ENCODE data around the gene NXT1. TPM values are rescaled to one million over a fixed set of nuclear protein-coding genes. Genes with fewer than 3 reads are reported as not detected.
"Not testable (repeated sequence)": the region's sequence is repeated elsewhere in the genome, so short reads cannot be mapped to it uniquely, and the experiment has no call there.

NXT1 gene
- total and polyA plus RNA-seq, 2 experiments from 2014 or later, result 30.2 to 34.4 TPM

- not testable (repeated sequence) for ATAC-seq; H3K27ac Mint-ChIP-seq; H3K4me1 ChIP-seq (ENCODE audit: insufficient read depth); H3K9me3 Mint-ChIP-seq; H3K4me3 Mint-ChIP-seq; H3K9me2 ChIP-seq (ENCODE audit: insufficient read depth); H3K4me3 ChIP-seq; H3K4me1 Mint-ChIP-seq; H4K20me1 ChIP-seq (replicated peaks; ENCODE audit: insufficient read depth); H3K36me3 ChIP-seq (ENCODE audit: insufficient read depth); H3K27ac ChIP-seq (ENCODE audit: low read depth); H3F3A ChIP-seq (replicated peaks; ENCODE audit: low read depth); H3K27me3 ChIP-seq (ENCODE audit: insufficient read depth); H3K36me3 Mint-ChIP-seq (ENCODE audit: low read depth); H3K79me2 ChIP-seq (replicated peaks; ENCODE audit: insufficient read depth); DNase-seq (ENCODE audit: low spot score); H3K4me2 ChIP-seq; H2AFZ ChIP-seq; H3K27me3 Mint-ChIP-seq (ENCODE audit: insufficient read depth, low read depth, poor library complexity)
Measured at GRCh38 chr20:23307393-23307792, 43.2 kb upstream of the NXT1 start.

GRCh38 chr20:23308024-23308423, 42.6 kb upstream of the NXT1 start:
- H3K27ac Mint-ChIP-seq, result no peak overlapping the region
- H3F3A ChIP-seq (replicated peaks; ENCODE audit: low read depth), result no peaks in the 10 kb centered on the region
- H3K9me2 ChIP-seq (ENCODE audit: insufficient read depth), result no peaks in the 10 kb centered on the region
- no peaks in the 10 kb centered on the region for H3K4me1 Mint-ChIP-seq
- H3K36me3 ChIP-seq (ENCODE audit: insufficient read depth), result no peaks in the 10 kb centered on the region
- no peak overlapping the region for H2AFZ ChIP-seq
- H3K9me3 Mint-ChIP-seq, result peaks cover 3% of the 10 kb centered on the region; the same call in 2 of the 3 replicates
- no peak for TF ChIP-seq EZH2phosphoT487 (IDR thresholded peaks at IDR 0.05; ENCODE audit: unreplicated experiment)
- no peak for TF ChIP-seq JUNB (IDR thresholded peaks at IDR 0.05; ENCODE audit: unreplicated experiment)
- no peak for TF ChIP-seq CREB1 (CRISPR knock-in tag; IDR thresholded peaks at IDR 0.05; ENCODE audit: low read depth)
- TF ChIP-seq ZNF331 (CRISPR knock-in tag; IDR thresholded peaks at IDR 0.05; ENCODE audit: low read depth), result no peak
- no peak for TF ChIP-seq EZH2 (IDR thresholded peaks at IDR 0.05; ENCODE audit: low read depth, unreplicated experiment)
- TF ChIP-seq STAT1 (IDR thresholded peaks at IDR 0.05; ENCODE audit: unreplicated experiment), result no peak
- no peak for TF ChIP-seq ETS1 (IDR thresholded peaks at IDR 0.05)
- TF ChIP-seq NANOG (IDR thresholded peaks at IDR 0.05; ENCODE audit: borderline replicate concordance), result no peak
- no peak for TF ChIP-seq POLR2AphosphoS5 (IDR thresholded peaks at IDR 0.05; ENCODE audit: low read depth)
- TF ChIP-seq, protein P1, sequence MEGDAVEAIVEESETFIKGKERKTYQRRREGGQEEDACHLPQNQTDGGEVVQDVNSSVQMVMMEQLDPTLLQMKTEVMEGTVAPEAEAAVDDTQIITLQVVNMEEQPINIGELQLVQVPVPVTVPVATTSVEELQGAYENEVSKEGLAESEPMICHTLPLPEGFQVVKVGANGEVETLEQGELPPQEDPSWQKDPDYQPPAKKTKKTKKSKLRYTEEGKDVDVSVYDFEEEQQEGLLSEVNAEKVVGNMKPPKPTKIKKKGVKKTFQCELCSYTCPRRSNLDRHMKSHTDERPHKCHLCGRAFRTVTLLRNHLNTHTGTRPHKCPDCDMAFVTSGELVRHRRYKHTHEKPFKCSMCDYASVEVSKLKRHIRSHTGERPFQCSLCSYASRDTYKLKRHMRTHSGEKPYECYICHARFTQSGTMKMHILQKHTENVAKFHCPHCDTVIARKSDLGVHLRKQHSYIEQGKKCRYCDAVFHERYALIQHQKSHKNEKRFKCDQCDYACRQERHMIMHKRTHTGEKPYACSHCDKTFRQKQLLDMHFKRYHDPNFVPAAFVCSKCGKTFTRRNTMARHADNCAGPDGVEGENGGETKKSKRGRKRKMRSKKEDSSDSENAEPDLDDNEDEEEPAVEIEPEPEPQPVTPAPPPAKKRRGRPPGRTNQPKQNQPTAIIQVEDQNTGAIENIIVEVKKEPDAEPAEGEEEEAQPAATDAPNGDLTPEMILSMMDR (conservative IDR thresholded peaks at IDR 0.05; ENCODE audit: low read depth in 2 of 2), result no peak
- TF ChIP-seq REST (IDR thresholded peaks at IDR 0.05; ENCODE audit: unreplicated experiment), result no peak
- no peaks in the 10 kb centered on the region for H3K4me1 ChIP-seq (ENCODE audit: insufficient read depth)
- H3K27me3 ChIP-seq (ENCODE audit: insufficient read depth), result no peaks in the 10 kb centered on the region
- no peaks in the 10 kb centered on the region; the same call in 2 of the 3 replicates for H3K36me3 Mint-ChIP-seq (ENCODE audit: low read depth)
- ATAC-seq (no peak), DNase-seq (ENCODE audit: low spot score) (no peak)
- no peak overlapping the region for H3K27ac ChIP-seq (ENCODE audit: low read depth)
- no peak overlapping the region for H3K4me3 ChIP-seq
- H3K4me2 ChIP-seq, result no peak overlapping the region
- peaks cover 8% of the 10 kb centered on the region for H3K27me3 Mint-ChIP-seq (ENCODE audit: insufficient read depth, low read depth, poor library complexity)
- H3K79me2 ChIP-seq (replicated peaks; ENCODE audit: insufficient read depth), result no peaks in the 10 kb centered on the region
- H3K4me3 Mint-ChIP-seq, result no peak overlapping the region
- no peaks in the 10 kb centered on the region for H4K20me1 ChIP-seq (replicated peaks; ENCODE audit: insufficient read depth)

Measured in GM23338 (cell line).